Central memory CD8-positive, alpha-beta T cell (primary cell): Measurements from ENCODE around the gene CCDC82.

Experiments
- ATAC-seq: fragments of 150-1000 bp; cut with Tn5 transposase; replicated peaks from 2 replicates; pipeline ENCODE4 v1.10.0; 2022; ENCODE audit warnings: mild to moderate bottlenecking, moderate FRiP score, moderate number of reproducible peaks; ENCODE audit not compliant: poor library complexity, severe bottlenecking; ENCODE audit errors: extremely low read depth
- DNase-seq, 2 donors: peaks; one replicate each; pipeline ENCODE4 v3.0.0; 2021; ENCODE audit warnings: low spot score in 2 of 2
- H3K27ac Mint-ChIP-seq: one replicate; pipeline ENCODE4 v1.8.0; 2022; ENCODE audit warnings: low read depth, mild to moderate bottlenecking, moderate library complexity, mixed read lengths
- H3K27me3 Mint-ChIP-seq: one replicate; pipeline ENCODE4 v1.8.0; 2022; ENCODE audit warnings: mixed read lengths
- H3K36me3 Mint-ChIP-seq: one replicate; pipeline ENCODE4 v1.8.0; 2022; ENCODE audit warnings: mild to moderate bottlenecking, moderate library complexity, mixed read lengths; ENCODE audit not compliant: insufficient read depth
- H3K4me1 Mint-ChIP-seq: one replicate; pipeline ENCODE4 v1.8.0; 2022; ENCODE audit warnings: mixed read lengths
- H3K4me3 Mint-ChIP-seq: one replicate; pipeline ENCODE4 v1.8.0; 2022; ENCODE audit warnings: mild to moderate bottlenecking, moderate library complexity, mixed read lengths
- H3K9me3 Mint-ChIP-seq: one replicate; pipeline ENCODE4 v1.8.0; 2022; ENCODE audit warnings: mixed read lengths

Gene CCDC82

GRCh38 chr11:96333191-96333719 lies 56.5 kb downstream of the CCDC82 start:
- Mint-ChIP-seq H3K36me3 (peaks cover 2% of the 10 kb centered on the region), H3K27ac (no peak overlapping the region)
- ATAC-seq = no peak

GRCh38 chr11:96332126-96332771 lies 57.5 kb downstream of the CCDC82 start:
- peaks cover 2% of the 10 kb centered on the region for H3K36me3 Mint-ChIP-seq
- no peak overlapping the region for H3K27ac Mint-ChIP-seq
- no peaks in the 10 kb centered on the region for H3K27me3 Mint-ChIP-seq
- peaks cover 64% of the 10 kb centered on the region for H3K4me1 Mint-ChIP-seq
- peak overlapping the region; percentile 14 for H3K4me3 Mint-ChIP-seq
- no peaks in the 10 kb centered on the region for H3K9me3 Mint-ChIP-seq
- DNase-seq = no peak
- ATAC-seq = no peak

More at GRCh38 chr11:96333191-96333719, 56.5 kb downstream of the CCDC82 start:
- Mint-ChIP-seq H3K4me1 (peaks cover 74% of the 10 kb centered on the region), H3K9me3 (no peaks in the 10 kb centered on the region), H3K27me3 (no peaks in the 10 kb centered on the region), H3K4me3 (no peak overlapping the region)
- DNase-seq = no peak

GRCh38 chr11:96331699-96332116 lies 58.0 kb downstream of the CCDC82 start:
- DNase-seq (no peak), ATAC-seq (no peak)
- H3K4me3 Mint-ChIP-seq = peak overlapping the region; percentile 14
- no peaks in the 10 kb centered on the region for H3K27me3 Mint-ChIP-seq
- H3K36me3 Mint-ChIP-seq = peaks cover 2% of the 10 kb centered on the region
- H3K4me1 Mint-ChIP-seq = peaks cover 58% of the 10 kb centered on the region
- no peak overlapping the region for H3K27ac Mint-ChIP-seq
- H3K9me3 Mint-ChIP-seq = no peaks in the 10 kb centered on the region

- peaks cover 56% of the 10 kb centered on the region for H3K4me1 Mint-ChIP-seq
- H3K27ac Mint-ChIP-seq = no peak overlapping the region
- H3K9me3 Mint-ChIP-seq = no peaks in the 10 kb centered on the region
- no peak overlapping the region for H3K4me3 Mint-ChIP-seq
- DNase-seq (no peak), ATAC-seq (no peak)
- H3K36me3 Mint-ChIP-seq = peaks cover 2% of the 10 kb centered on the region
- no peaks in the 10 kb centered on the region for H3K27me3 Mint-ChIP-seq
Measured at GRCh38 chr11:96330511-96330859, 59.2 kb downstream of the CCDC82 start.

GRCh38 chr11:96329855-96330510 lies 59.7 kb downstream of the CCDC82 start:
- Mint-ChIP-seq H3K9me3 (no peaks in the 10 kb centered on the region), H3K4me3 (no peak overlapping the region), H3K4me1 (peaks cover 54% of the 10 kb centered on the region), H3K36me3 (peaks cover 2% of the 10 kb centered on the region), H3K27ac (no peak overlapping the region), H3K27me3 (no peaks in the 10 kb centered on the region)
- DNase-seq = no peak
- ATAC-seq = no peak

- no peak for ATAC-seq
- Mint-ChIP-seq H3K4me1 (peaks cover 50% of the 10 kb centered on the region), H3K4me3 (no peak overlapping the region), H3K36me3 (peaks cover 4% of the 10 kb centered on the region), H3K9me3 (no peaks in the 10 kb centered on the region), H3K27ac (no peak overlapping the region), H3K27me3 (no peaks in the 10 kb centered on the region)
- DNase-seq = no peak
Measured at GRCh38 chr11:96329419-96329818, 60.3 kb downstream of the CCDC82 start.

- no peaks in the 10 kb centered on the region for H3K9me3 Mint-ChIP-seq
- DNase-seq (no peak), ATAC-seq (no peak)
- peaks cover 2% of the 10 kb centered on the region for H3K36me3 Mint-ChIP-seq
- H3K4me3 Mint-ChIP-seq = no peak overlapping the region
- H3K27ac Mint-ChIP-seq = no peak overlapping the region
- no peaks in the 10 kb centered on the region for H3K27me3 Mint-ChIP-seq
- H3K4me1 Mint-ChIP-seq = peaks cover 46% of the 10 kb centered on the region
Measured at GRCh38 chr11:96328395-96329010, 61.2 kb downstream of the CCDC82 start.

- DNase-seq = no peak
- Mint-ChIP-seq H3K36me3 (peaks cover 2% of the 10 kb centered on the region), H3K27me3 (no peaks in the 10 kb centered on the region), H3K27ac (no peak overlapping the region), H3K4me3 (no peak overlapping the region), H3K9me3 (no peaks in the 10 kb centered on the region), H3K4me1 (peaks cover 35% of the 10 kb centered on the region)
- ATAC-seq = no peak
Measured at GRCh38 chr11:96326959-96327358, 62.8 kb downstream of the CCDC82 start.

GRCh38 chr11:96324912-96325311 lies 64.8 kb downstream of the CCDC82 start:
- H3K27ac Mint-ChIP-seq = no peak overlapping the region
- H3K4me1 Mint-ChIP-seq = peaks cover 40% of the 10 kb centered on the region
- ATAC-seq = no peak

GRCh38 chr11:96323642-96323985 lies 66.1 kb downstream of the CCDC82 start:
- H3K4me1 Mint-ChIP-seq = peaks cover 36% of the 10 kb centered on the region
- ATAC-seq (no peak), DNase-seq (no peak)
- H3K27ac Mint-ChIP-seq = no peak overlapping the region
- H3K4me3 Mint-ChIP-seq = no peak overlapping the region
- H3K36me3 Mint-ChIP-seq = peaks cover 2% of the 10 kb centered on the region
- H3K9me3 Mint-ChIP-seq = no peaks in the 10 kb centered on the region
- no peaks in the 10 kb centered on the region for H3K27me3 Mint-ChIP-seq

More at GRCh38 chr11:96324912-96325311, 64.8 kb downstream of the CCDC82 start:
- no peaks in the 10 kb centered on the region for H3K9me3 Mint-ChIP-seq
- no peaks in the 10 kb centered on the region for H3K27me3 Mint-ChIP-seq
- no peak for DNase-seq
- no peak overlapping the region for H3K4me3 Mint-ChIP-seq
- peaks cover 2% of the 10 kb centered on the region for H3K36me3 Mint-ChIP-seq

- DNase-seq (no peak), ATAC-seq (no peak)
- Mint-ChIP-seq H3K36me3 (peaks cover 2% of the 10 kb centered on the region), H3K4me1 (peaks cover 42% of the 10 kb centered on the region), H3K9me3 (no peaks in the 10 kb centered on the region), H3K4me3 (no peak overlapping the region), H3K27me3 (no peaks in the 10 kb centered on the region), H3K27ac (no peak overlapping the region)
Measured at GRCh38 chr11:96322775-96323641, 66.7 kb downstream of the CCDC82 start.

- Mint-ChIP-seq H3K4me3 (no peak overlapping the region), H3K9me3 (no peaks in the 10 kb centered on the region), H3K36me3 (peaks cover 6% of the 10 kb centered on the region), H3K4me1 (peaks cover 59% of the 10 kb centered on the region), H3K27me3 (no peaks in the 10 kb centered on the region), H3K27ac (no peak overlapping the region)
- ATAC-seq (no peak), DNase-seq (no peak)
Measured at GRCh38 chr11:96321091-96321490, 68.6 kb downstream of the CCDC82 start.
